Erythroblast (primary cell): ENCODE data around the gene DCHS1.

ENCODE experiments used
- DNase-seq, 2 experiments: peaks; one replicate each; lab custom pipeline; 2025; lab: John Stamatoyannopoulos, UW
- GATA1 ChIP-seq: IDR thresholded peaks from 2 replicates; pipeline ENCODE4 v1.6.1; 2011; ENCODE audit warnings: low read depth, mild to moderate bottlenecking, control low read depth, low read length, moderate library complexity
- POLR2A ChIP-seq: IDR thresholded peaks from 2 replicates; pipeline ENCODE4 v1.6.1; 2011; ENCODE audit warnings: mild to moderate bottlenecking, low read length

DCHS1 gene

GRCh38 chr11:6578134-6578533, 77.5 kb downstream of the DCHS1 start:
- no peak for DNase-seq

GRCh38 chr11:6576471-6577373, 78.9 kb downstream of the DCHS1 start:
- TF ChIP-seq POLR2A = no peak
- TF ChIP-seq GATA1 = no peak
- DNase-seq = peak; percentile 35 to 59

More at GRCh38 chr11:6578134-6578533, 77.5 kb downstream of the DCHS1 start:
- no peak for TF ChIP-seq POLR2A
- TF ChIP-seq GATA1 = no peak

- TF ChIP-seq POLR2A = no peak
- DNase-seq = no peak
These were observed 80.5 kb downstream of the DCHS1 start for GRCh38 chr11:6574816-6575715.

- no peak for DNase-seq
These were observed 83.4 kb downstream of the DCHS1 start for GRCh38 chr11:6572215-6572614.

GRCh38 chr11:6571434-6572008, 84.1 kb downstream of the DCHS1 start:
- DNase-seq = no peak
- TF ChIP-seq POLR2A = no peak
- TF ChIP-seq GATA1 = no peak

More at GRCh38 chr11:6572215-6572614, 83.4 kb downstream of the DCHS1 start:
- no peak for TF ChIP-seq POLR2A
- TF ChIP-seq GATA1 = no peak
